Stimulated activated CD8-positive, alpha-beta memory T cell treated with anti-CD3 and anti-CD28 coated beads, Interleukin-15, amount 100 ng/mL, for 48 hours (primary cell): Measurements from ENCODE around the gene GABRB2.
"Not testable (repeated sequence)": the region's sequence is repeated elsewhere in the genome, so short reads cannot be mapped to it uniquely, and the experiment has no call there.

Experiments used
- DNase-seq, 2 donors: peaks; one replicate each; pipeline ENCODE4 v3.0.0-alpha.2; 2020; ENCODE audit warnings: low read depth in 2 of 2

Gene GABRB2

DNA sequence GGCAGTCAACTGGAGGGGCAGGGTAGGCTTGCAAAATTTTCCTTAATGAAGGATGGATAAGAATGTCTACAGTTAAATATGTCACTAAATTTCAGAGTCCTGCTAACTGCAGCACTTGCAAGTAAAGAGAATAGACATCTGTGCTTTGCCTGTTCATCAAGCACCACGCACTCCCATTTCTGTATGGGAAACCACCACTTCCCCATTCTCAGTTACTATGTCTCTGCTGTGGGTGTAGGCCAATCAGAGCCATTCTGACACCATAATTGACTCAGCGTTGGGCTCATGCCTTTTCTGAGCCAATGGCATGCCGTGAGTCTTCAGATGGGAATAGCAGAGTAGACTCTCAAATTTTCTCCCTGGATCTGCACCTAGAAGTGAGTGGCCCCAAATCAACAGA lies 247.5 kb downstream of the GABRB2 start:
- DNase-seq = no peak

DNA sequence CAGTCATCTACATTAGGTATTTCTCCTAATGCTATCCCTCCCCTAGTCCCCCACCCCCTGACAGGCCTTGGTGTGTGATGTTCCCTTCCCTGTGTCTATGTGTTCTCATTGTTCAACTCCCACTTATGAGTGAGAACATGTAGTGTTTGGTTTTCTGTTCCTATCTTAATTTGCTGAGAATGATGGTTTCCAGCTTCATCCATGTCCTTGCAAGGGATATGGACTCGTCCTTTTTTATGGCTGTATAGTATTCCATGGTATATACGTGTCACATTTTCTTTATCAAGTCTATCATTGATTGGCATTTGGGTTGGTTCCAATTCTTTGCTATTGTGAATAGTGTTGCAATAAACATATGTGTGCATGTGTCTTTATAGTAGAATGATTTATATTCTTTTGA lies 249.1 kb downstream of the GABRB2 start:
- DNase-seq = not testable (repeated sequence)

- DNase-seq = no peak
Measured at GRCh38 chr5:161295721-161296250, 250.7 kb downstream of the GABRB2 start.

- no peak for DNase-seq
Measured at GRCh38 chr5:161288071-161288470, 258.5 kb downstream of the GABRB2 start.

- DNase-seq = no peak
Measured at GRCh38 chr5:161287436-161287835, 259.1 kb downstream of the GABRB2 start.

DNA sequence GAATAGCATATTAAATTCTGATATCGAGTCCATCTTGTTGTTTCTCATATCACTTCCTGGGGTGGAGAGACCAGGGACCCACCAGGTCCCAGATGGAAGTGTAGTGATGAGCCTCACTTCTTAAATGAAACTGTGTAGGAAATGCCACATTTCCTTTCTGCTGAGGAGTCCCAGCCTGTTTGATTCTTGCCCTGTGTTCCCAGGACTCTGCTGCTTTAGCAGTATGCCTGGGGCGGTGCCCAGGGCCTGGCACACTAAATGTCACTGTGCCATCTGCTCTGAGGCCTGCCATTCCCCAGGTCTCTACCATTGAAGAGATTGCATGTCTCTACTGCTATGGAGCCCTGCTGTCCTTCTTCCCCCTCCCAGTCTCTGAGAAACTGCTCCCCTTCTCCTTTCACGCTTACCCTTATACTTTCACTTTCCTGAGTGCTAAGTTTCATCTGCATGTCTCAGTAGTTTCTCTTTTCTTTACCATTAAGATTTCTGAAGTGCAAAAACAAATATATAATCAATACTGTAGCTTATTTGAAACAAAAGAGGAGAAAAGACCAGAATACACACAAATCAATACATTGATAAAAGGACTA lies 260.4 kb downstream of the GABRB2 start:
- DNase-seq = no peak

GRCh38 chr5:161284445-161284844 lies 262.1 kb downstream of the GABRB2 start:
- DNase-seq = no peak

GRCh38 chr5:161283296-161283695 lies 263.2 kb downstream of the GABRB2 start:
- no peak for DNase-seq

DNA sequence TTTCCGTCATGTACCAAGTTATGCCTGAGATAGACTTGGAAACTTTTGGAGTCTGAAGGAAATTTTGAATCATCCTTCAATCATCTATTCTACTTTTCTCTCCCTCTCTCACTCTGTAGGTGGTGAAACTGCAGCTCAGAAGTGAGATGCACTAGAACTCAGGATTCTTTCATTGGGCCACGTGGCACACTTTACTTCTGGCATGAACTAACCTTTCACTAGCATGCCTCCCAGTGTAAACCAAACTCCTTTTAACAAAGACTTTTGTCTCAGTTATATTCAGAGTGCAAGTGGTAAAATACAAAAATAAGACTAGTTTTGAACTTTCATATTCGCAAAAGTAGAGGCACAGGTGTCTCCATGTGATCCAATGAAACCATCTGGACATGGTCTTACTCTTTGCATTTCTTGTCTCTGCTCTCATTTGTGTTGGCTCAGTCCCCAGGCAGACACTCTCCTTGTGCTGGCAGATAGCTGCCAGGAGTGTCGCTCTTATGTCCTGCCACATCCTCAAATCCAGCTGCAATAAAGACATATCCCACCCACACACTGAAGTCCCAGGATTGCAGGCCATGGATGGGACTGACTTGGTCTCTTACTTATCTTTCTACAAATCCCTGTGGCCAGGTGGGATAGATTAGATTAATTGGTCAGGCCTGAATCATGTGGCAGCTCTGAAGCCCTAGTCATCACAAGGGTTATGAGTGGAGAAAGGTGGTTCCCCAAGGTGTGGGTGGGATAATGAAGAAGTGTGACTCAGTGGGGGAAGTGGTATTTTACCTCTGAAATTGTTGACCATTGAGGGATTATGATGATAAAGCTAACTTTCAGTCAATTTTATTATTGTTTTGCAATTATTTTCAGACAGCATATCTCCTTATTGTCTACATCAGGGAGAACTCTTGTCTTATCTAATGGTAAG lies 267.5 kb downstream of the GABRB2 start:
- no peak for DNase-seq

- DNase-seq = no peak
Measured at GRCh38 chr5:161277011-161277410, 269.5 kb downstream of the GABRB2 start.

DNA sequence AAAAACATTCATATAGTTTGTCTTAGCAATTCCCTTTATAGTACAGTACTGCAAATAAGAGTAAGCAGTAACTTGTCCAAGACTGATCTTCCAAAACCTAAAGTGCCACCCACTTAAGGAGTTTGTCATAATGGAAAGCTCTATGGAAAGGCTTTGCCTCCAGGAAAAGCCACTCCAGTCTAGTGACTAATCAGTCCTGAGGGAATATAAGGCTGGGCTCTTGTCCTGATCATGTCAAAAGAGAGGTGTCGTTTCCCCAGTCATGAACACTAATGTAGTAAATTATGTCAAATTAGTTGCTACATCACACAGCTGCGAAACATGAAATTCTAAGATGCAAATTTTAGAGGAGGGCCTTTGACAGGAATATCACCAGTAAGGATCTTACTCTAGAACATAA lies 271.6 kb downstream of the GABRB2 start:
- DNase-seq = no peak

- no peak for DNase-seq
Measured at GRCh38 chr5:161273410-161273809, 273.1 kb downstream of the GABRB2 start.

DNA sequence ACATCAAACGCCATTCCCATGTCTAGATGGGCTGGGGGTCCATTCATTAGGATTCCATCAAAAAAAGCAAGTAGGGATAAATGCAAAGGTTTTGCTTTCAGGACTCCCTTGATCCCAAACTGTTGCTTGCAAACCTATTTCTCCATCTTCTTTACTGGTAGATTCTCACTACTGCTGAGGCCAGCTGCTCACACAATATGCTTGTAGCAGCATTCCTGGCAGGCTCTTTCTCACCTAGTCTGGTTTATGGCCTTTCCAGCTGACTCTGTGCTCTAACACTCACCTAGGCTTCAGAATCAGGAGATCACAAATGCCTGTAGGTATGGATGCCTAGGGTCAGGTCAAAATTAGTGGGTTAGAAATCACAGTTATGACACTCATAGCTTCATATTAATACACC lies 274.7 kb downstream of the GABRB2 start:
- DNase-seq = no peak

DNA sequence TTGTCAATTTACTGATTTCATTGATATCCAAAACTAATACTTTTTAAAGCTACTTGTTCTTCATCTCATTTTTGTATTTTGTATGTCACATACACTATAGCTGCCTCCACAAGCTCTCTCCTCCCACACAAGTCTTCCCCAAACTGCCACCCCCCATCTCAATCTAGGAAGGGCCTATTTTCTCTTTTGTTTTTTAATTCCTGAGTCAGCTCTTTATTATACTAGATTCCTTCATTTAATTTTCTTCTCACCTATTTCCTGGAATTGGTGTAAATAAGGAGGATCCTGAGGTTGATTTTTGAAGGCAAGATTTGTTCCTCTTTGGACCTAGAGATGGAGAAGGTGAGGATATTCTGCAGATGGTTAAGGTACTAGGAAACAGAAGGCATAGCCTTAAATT lies 277.4 kb downstream of the GABRB2 start:
- no peak for DNase-seq

- DNase-seq = no peak
Measured at GRCh38 chr5:161266954-161267353, 279.6 kb downstream of the GABRB2 start.

GRCh38 chr5:161265006-161265405 lies 281.5 kb downstream of the GABRB2 start:
- DNase-seq = no peak

- no peak for DNase-seq
Measured at GRCh38 chr5:161263191-161263590, 283.3 kb downstream of the GABRB2 start.

DNA sequence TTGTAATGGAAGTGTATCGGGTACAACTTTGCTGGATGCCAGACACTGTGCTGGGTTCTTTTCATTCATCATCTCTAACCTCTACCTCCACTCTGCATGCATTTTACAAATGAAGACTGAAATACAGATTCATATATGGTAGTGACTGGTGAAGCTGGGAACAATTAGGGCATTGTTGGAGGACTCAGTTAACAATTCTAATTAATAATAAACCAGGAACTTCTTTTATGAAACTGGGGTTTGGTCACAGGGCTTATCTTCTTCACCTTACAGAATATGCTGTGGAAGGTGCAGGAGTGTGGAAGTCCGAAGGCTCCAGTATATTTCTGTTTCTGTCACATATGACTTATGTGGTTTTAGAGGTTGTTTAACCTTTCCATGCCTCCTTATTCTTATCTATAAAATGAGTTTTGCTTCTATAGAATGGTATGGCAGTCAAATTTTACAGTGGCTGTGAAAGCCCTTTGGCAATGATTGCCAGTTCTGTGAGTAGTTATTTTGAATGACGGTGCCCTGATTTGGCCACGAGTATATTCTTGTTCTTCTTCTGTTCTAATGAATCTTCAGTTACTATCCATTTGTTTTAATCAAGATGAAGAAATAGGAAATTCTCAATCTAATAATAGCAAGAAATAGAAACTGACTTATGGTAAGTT lies 284.7 kb downstream of the GABRB2 start:
- DNase-seq = no peak

- no peak for DNase-seq
Measured at GRCh38 chr5:161258438-161258837, 288.1 kb downstream of the GABRB2 start.

- no peak for DNase-seq
Measured at GRCh38 chr5:161256957-161257356, 289.6 kb downstream of the GABRB2 start.

- DNase-seq = not testable (repeated sequence)
Measured at GRCh38 chr5:161252955-161253354, 293.6 kb downstream of the GABRB2 start.

DNA sequence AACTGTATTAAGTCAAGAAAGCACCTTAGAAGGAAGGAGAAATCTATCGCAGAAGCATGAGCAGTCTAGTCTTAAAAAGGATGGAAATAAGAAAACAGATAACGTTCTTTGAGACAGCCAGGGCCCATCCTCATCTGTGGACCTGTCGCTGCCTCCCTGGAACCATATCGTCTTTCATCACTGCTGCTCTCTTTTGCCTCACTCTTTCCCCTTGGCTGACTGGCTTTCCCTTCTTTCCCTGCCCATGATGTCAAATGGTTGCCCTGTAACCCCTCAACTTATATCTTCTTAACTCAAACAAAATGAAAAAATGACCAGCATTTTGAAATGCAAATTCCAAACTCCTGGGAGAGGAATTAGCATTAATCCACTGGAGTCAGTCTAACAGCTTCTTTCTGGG lies 299.8 kb downstream of the GABRB2 start:
- no peak for DNase-seq

DNA sequence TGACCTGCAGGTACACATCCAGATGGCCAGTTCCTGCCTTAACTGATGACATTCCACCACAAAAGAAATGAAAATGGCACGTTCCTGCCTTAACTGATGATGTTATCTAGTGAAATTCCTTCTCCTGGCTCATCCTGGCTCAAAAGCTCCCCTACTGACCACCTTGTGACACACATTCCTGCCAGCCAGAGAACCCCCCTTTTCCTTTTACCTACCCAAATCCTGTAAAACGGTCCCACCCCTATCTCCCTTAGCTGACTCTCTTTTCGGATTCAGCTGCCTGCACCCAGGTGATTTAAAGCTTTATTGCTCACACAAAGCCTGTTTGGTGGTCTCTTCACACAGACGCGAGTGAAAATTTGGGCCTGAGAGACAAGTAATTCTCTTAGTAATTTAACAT lies 300.7 kb downstream of the GABRB2 start:
- DNase-seq = not testable (repeated sequence)
